Liver (tissue), 9 donors: ENCODE results near the gene ALDH1A2. TPM values are rescaled to one million over a fixed set of nuclear protein-coding genes. Genes with fewer than 3 reads are reported as not detected.
A peak's percentile ranks its signal among the peaks of the same experiment; 100 is the strongest.

Source experiments
- DNase-seq: peaks from one replicate; pipeline ENCODE4 v3.0.0-alpha.2; 2017; ENCODE audit warnings: low spot score
- H3K27ac ChIP-seq, 2 donors: one replicate each; pipeline ENCODE4 v1.7.0; 2013; ENCODE audit warnings: inconsistent platforms in 2 of 2, low read length in 2 of 2, control low read depth in 1 of 2, low read depth in 1 of 2, mild to moderate bottlenecking in 1 of 2
- H3K27me3 ChIP-seq, 4 donors: one replicate each; pipeline versions ENCODE4 v1.6.1 to v1.7.0; 2013; ENCODE audit warnings: low read length in 3 of 4, inconsistent platforms in 1 of 4, mild to moderate bottlenecking in 1 of 4, moderate library complexity in 1 of 4; ENCODE audit not compliant: control insufficient read depth in 4 of 4, insufficient read depth in 4 of 4
- H3K36me3 ChIP-seq, 4 donors: one replicate each; pipeline versions ENCODE4 v1.6.1 to v1.7.0; 2013; ENCODE audit warnings: low read length in 3 of 4, mild to moderate bottlenecking in 3 of 4, low read depth in 1 of 4, moderate library complexity in 1 of 4; ENCODE audit not compliant: control insufficient read depth in 4 of 4, insufficient read depth in 3 of 4
- H3K4me1 ChIP-seq, 4 donors: one replicate each; pipeline versions ENCODE4 v1.6.1 to v1.7.0; 2013; ENCODE audit warnings: low read length in 3 of 4, mild to moderate bottlenecking in 3 of 4, moderate library complexity in 1 of 4; ENCODE audit not compliant: control insufficient read depth in 4 of 4, insufficient read depth in 4 of 4
- H3K4me3 ChIP-seq, 3 donors: one replicate each; pipeline versions ENCODE4 v1.6.1 to v1.7.0; 2013; ENCODE audit warnings: low read length in 3 of 3, control low read depth in 1 of 3, low read depth in 1 of 3, mild to moderate bottlenecking in 1 of 3
- H3K9ac ChIP-seq, 2 donors: one replicate each; pipeline ENCODE4 v1.7.0; 2013; ENCODE audit warnings: low read length in 2 of 2, mild to moderate bottlenecking in 2 of 2, moderate library complexity in 2 of 2, control low read depth in 1 of 2, low read depth in 1 of 2
- H3K9me3 ChIP-seq, 4 donors: one replicate each; pipeline versions ENCODE4 v1.6.1 to v1.7.0; 2013; ENCODE audit warnings: low read length in 3 of 4; ENCODE audit not compliant: control insufficient read depth in 4 of 4
- EGR1 ChIP-seq, 2 donors: IDR thresholded peaks; 2 replicates each; pipeline ENCODE4 v1.6.1; 2016 to 2018; ENCODE audit warnings: antibody characterized with exemption in 2 of 2, low read depth in 2 of 2
- FOXA1 ChIP-seq: IDR thresholded peaks from 2 replicates; pipeline ENCODE4 v1.6.1; 2016; ENCODE audit warnings: antibody characterized with exemption
- FOXA2 ChIP-seq: IDR thresholded peaks from 2 replicates; pipeline ENCODE4 v1.6.1; 2016; ENCODE audit warnings: antibody characterized with exemption
- GABPA ChIP-seq, 2 donors: IDR thresholded peaks in 1 of 2; conservative IDR thresholded peaks in 1 of 2; 2 replicates each; pipeline ENCODE4 v1.6.1; 2016; ENCODE audit warnings: antibody characterized with exemption in 2 of 2, mild to moderate bottlenecking in 1 of 2, moderate library complexity in 1 of 2
- HNF4A ChIP-seq, 2 donors: conservative IDR thresholded peaks; 2 replicates each; pipeline ENCODE4 v1.6.1; 2016; ENCODE audit warnings: antibody characterized with exemption in 2 of 2, mild to moderate bottlenecking in 2 of 2
- HNF4G ChIP-seq: IDR thresholded peaks from 2 replicates; pipeline ENCODE4 v1.6.1; 2016; ENCODE audit warnings: antibody characterized with exemption
- JUND ChIP-seq, 2 donors: IDR thresholded peaks; 2 replicates each; pipeline ENCODE4 v1.6.1; 2016; ENCODE audit warnings: antibody characterized with exemption in 2 of 2
- NR2F2 ChIP-seq: IDR thresholded peaks from 2 replicates; pipeline ENCODE4 v1.6.1; 2016; ENCODE audit warnings: antibody characterized with exemption
- RAD21 ChIP-seq, 2 donors: IDR thresholded peaks; 2 replicates each; pipeline ENCODE4 v1.6.1; 2016; ENCODE audit warnings: antibody characterized with exemption in 2 of 2, mild to moderate bottlenecking in 2 of 2
- RXRA ChIP-seq, 2 donors: IDR thresholded peaks; 2 replicates each; pipeline ENCODE4 v1.6.1; 2017 to 2018; ENCODE audit warnings: antibody characterized with exemption in 2 of 2, mild to moderate bottlenecking in 1 of 2
- SP1 ChIP-seq: IDR thresholded peaks from 2 replicates; pipeline ENCODE4 v1.6.1; 2018; ENCODE audit warnings: antibody characterized with exemption, mild to moderate bottlenecking
- TAF1 ChIP-seq: conservative IDR thresholded peaks from 2 replicates; pipeline ENCODE4 v1.6.1; 2016; ENCODE audit warnings: antibody characterized with exemption, mild to moderate bottlenecking
- YY1 ChIP-seq: IDR thresholded peaks from 2 replicates; pipeline ENCODE4 v1.6.1; 2016; ENCODE audit warnings: antibody characterized with exemption, mild to moderate bottlenecking
- WGBS: extraction: QIAGEN DNeasy Blood & Tissue Kit; methylation state at CpG from one replicate; pipeline ENCODE4 v1.1.7; 2013; 5-methylcytosine and 5-hydroxymethylcytosine counted together
- polyA plus RNA-seq, 2 donors: library from polyadenylated mRNA; stranded (reverse) in 1 of 2; unstranded in 1 of 2; fragments of 200-250 nt in 1 of 2; fragments of >200 nt in 1 of 2; fragmentation: Nextera tagmentation in 1 of 2; extraction: Ambion mirVana in 1 of 2; gene quantifications; one replicate each; pipeline versions ENCODE4 v1.2.1 to v1.2.3, GENCODE V29; 2013 to 2015
- total RNA-seq, 2 donors: library from RNA; depleted of rRNA; stranded (reverse); fragments of >200 nt; gene quantifications; one replicate each; pipeline ENCODE4 v1.2.3, GENCODE V29; 2014
- TF ChIP-seq, protein P1 (sequence below): IDR thresholded peaks from 2 replicates; pipeline ENCODE4 v1.6.1; 2016; ENCODE audit warnings: antibody characterized with exemption
- TF ChIP-seq, protein P2 (sequence below): IDR thresholded peaks from 2 replicates; pipeline ENCODE4 v1.6.1; 2016; ENCODE audit warnings: antibody characterized with exemption
- TF ChIP-seq, protein P3 (sequence below): IDR thresholded peaks from 2 replicates; pipeline ENCODE4 v1.6.1; 2016; ENCODE audit warnings: antibody characterized with exemption
- TF ChIP-seq, protein P4 (sequence below): fragments of 150-350 bp; IDR thresholded peaks from 2 replicates; pipeline ENCODE4 v1.5.1; 2017; ENCODE audit warnings: improper control_type of control experiment, low read depth, low read length; ENCODE audit not compliant: missing input control
- TF ChIP-seq, protein P5 (sequence below): IDR thresholded peaks from 2 replicates; pipeline ENCODE4 v1.6.1; 2016; ENCODE audit warnings: antibody characterized with exemption, mild to moderate bottlenecking
- donor health status: healthy.
- donor health status: healthy.
- donor health status: healthy.
- donor health status: healthy.
- donor health status: healthy.

ALDH1A2 gene
- total and polyA plus RNA-seq, 4 donors, result 1.2 to 22.7 (median 14.0) TPM

DNA sequence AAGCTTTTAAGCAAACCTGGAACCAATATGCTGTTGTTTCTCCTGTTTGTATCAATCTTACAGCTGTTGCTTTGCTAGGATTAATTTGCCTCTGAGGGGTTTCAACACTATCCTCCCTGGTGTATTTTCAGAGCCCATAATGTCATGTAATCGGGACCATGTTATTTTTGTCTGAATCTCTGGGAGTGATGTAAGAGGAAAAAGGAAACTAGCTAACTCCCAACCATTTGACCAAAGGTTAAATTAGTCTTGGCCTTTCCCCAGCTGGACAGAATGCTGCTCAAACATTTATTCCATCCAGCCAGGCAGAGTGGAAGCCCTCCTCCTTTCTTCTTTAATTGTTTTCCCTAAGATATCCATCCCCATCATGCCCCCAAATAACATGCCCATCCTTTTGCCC is 142.2 kb downstream of the ALDH1A2 start:
- H3K9ac ChIP-seq, result peak overlapping the region in 1 of 2 donors; percentile 61
- DNase-seq, result no peak
- no peak overlapping the region for H3K4me3 ChIP-seq
- H3K4me1 ChIP-seq, result peaks cover 4 to 21% (median 16%) of the 10 kb centered on the region in 4 donors
- TF ChIP-seq, protein P1, sequence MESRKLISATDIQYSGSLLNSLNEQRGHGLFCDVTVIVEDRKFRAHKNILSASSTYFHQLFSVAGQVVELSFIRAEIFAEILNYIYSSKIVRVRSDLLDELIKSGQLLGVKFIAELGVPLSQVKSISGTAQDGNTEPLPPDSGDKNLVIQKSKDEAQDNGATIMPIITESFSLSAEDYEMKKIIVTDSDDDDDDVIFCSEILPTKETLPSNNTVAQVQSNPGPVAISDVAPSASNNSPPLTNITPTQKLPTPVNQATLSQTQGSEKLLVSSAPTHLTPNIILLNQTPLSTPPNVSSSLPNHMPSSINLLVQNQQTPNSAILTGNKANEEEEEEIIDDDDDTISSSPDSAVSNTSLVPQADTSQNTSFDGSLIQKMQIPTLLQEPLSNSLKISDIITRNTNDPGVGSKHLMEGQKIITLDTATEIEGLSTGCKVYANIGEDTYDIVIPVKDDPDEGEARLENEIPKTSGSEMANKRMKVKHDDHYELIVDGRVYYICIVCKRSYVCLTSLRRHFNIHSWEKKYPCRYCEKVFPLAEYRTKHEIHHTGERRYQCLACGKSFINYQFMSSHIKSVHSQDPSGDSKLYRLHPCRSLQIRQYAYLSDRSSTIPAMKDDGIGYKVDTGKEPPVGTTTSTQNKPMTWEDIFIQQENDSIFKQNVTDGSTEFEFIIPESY, result no peak
- TF ChIP-seq RAD21 (IDR thresholded peaks at IDR 0.05), result no peak
- TF ChIP-seq, protein P2, sequence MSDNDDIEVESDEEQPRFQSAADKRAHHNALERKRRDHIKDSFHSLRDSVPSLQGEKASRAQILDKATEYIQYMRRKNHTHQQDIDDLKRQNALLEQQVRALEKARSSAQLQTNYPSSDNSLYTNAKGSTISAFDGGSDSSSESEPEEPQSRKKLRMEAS, result peak; percentile 18
- TF ChIP-seq FOXA1, result no peak
- peak; percentile 75 for TF ChIP-seq SP1
- peak; percentile 80 for TF ChIP-seq NR2F2
- no peak for TF ChIP-seq JUND (IDR thresholded peaks at IDR 0.05)
- peak in 1 of 2 donors; percentile 28 for TF ChIP-seq EGR1 (IDR thresholded peaks at IDR 0.05; ENCODE audit: low read depth in 2 of 2)
- TF ChIP-seq, protein P3, sequence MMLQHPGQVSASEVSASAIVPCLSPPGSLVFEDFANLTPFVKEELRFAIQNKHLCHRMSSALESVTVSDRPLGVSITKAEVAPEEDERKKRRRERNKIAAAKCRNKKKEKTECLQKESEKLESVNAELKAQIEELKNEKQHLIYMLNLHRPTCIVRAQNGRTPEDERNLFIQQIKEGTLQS, result peak; percentile 83
- peak; percentile 36 to 48 for TF ChIP-seq RXRA (IDR thresholded peaks at IDR 0.05)
- TF ChIP-seq FOXA2, result no peak
- peak; percentile 68 for TF ChIP-seq YY1
- no peak for TF ChIP-seq TAF1
- TF ChIP-seq HNF4G, result peak; percentile 34
- TF ChIP-seq, protein P4, sequence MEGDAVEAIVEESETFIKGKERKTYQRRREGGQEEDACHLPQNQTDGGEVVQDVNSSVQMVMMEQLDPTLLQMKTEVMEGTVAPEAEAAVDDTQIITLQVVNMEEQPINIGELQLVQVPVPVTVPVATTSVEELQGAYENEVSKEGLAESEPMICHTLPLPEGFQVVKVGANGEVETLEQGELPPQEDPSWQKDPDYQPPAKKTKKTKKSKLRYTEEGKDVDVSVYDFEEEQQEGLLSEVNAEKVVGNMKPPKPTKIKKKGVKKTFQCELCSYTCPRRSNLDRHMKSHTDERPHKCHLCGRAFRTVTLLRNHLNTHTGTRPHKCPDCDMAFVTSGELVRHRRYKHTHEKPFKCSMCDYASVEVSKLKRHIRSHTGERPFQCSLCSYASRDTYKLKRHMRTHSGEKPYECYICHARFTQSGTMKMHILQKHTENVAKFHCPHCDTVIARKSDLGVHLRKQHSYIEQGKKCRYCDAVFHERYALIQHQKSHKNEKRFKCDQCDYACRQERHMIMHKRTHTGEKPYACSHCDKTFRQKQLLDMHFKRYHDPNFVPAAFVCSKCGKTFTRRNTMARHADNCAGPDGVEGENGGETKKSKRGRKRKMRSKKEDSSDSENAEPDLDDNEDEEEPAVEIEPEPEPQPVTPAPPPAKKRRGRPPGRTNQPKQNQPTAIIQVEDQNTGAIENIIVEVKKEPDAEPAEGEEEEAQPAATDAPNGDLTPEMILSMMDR, result no peak
- TF ChIP-seq GABPA (IDR thresholded peaks at IDR 0.05 in 1 of 2, conservative IDR thresholded peaks at IDR 0.05 in 1 of 2), result peak in 1 of 2 donors; percentile 28
- peak; percentile 70 to 74 for TF ChIP-seq HNF4A (conservative IDR thresholded peaks at IDR 0.05)
- TF ChIP-seq, protein P5, sequence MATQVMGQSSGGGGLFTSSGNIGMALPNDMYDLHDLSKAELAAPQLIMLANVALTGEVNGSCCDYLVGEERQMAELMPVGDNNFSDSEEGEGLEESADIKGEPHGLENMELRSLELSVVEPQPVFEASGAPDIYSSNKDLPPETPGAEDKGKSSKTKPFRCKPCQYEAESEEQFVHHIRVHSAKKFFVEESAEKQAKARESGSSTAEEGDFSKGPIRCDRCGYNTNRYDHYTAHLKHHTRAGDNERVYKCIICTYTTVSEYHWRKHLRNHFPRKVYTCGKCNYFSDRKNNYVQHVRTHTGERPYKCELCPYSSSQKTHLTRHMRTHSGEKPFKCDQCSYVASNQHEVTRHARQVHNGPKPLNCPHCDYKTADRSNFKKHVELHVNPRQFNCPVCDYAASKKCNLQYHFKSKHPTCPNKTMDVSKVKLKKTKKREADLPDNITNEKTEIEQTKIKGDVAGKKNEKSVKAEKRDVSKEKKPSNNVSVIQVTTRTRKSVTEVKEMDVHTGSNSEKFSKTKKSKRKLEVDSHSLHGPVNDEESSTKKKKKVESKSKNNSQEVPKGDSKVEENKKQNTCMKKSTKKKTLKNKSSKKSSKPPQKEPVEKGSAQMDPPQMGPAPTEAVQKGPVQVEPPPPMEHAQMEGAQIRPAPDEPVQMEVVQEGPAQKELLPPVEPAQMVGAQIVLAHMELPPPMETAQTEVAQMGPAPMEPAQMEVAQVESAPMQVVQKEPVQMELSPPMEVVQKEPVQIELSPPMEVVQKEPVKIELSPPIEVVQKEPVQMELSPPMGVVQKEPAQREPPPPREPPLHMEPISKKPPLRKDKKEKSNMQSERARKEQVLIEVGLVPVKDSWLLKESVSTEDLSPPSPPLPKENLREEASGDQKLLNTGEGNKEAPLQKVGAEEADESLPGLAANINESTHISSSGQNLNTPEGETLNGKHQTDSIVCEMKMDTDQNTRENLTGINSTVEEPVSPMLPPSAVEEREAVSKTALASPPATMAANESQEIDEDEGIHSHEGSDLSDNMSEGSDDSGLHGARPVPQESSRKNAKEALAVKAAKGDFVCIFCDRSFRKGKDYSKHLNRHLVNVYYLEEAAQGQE, result no peak
- WGBS, result 2% methylated on average over 1 of the region's 1 CpG
- H3K27me3 ChIP-seq, result no peaks in the 10 kb centered on the region
- no peaks in the 10 kb centered on the region for H3K36me3 ChIP-seq
- H3K27ac ChIP-seq, result peak overlapping the region; percentile 79 to 92
- no peaks in the 10 kb centered on the region for H3K9me3 ChIP-seq
